Prostate gland (tissue), 2 donors: ENCODE data around the gene USP10.
A peak's percentile ranks its signal among the peaks of the same experiment; 100 is the strongest.

Experiments used
- POLR2A ChIP-seq: fragments of 450-650 bp; IDR thresholded peaks from one replicate; pipeline ENCODE4 v1.6.1; 2016; ENCODE audit warnings: antibody characterized with exemption, mild to moderate bottlenecking
- POLR2AphosphoS5 ChIP-seq: sonication (generic); formaldehyde crosslinking; IDR thresholded peaks from one replicate; pipeline ENCODE4 v1.6.1; 2017; ENCODE audit warnings: antibody characterized with exemption
- TF ChIP-seq, protein P1 (sequence below), 4 experiments: fragments of 200-600 bp in 2 of 4; fragments of 450-650 bp in 2 of 4; sonication (generic) in 2 of 4; IDR thresholded peaks; 1 replicate in 3 of 4; 2 replicates in 1 of 4; pipeline ENCODE4 v1.5.1; 2016 to 2019; ENCODE audit warnings: antibody characterized with exemption in 4 of 4, mild to moderate bottlenecking in 2 of 4, moderate library complexity in 2 of 4

DNA sequence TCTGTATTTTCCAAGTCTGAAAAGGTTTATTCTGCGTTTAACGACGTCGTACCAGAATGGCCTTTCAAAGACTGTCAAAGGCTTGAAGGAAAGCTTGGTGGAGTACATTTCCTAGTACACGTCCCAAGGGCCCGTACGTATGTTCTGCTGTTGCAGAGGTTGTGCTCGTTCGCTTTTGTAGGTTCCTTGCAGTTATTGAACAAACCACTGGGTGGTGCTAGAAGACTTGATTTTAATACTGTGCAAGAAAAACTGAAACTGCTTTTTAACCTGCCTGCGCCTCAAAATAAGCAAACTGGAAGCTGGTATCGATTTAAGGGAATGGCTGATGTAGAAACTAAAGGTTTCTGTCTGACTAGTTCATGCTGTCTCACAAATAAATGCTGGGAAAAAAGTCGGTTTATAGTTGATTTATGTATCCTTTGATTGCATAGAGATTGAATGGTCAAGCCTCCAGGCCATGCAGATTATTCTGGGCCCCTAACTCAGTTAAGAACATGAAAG lies 54.6 kb downstream of the USP10 start:
- TF ChIP-seq, protein P1, sequence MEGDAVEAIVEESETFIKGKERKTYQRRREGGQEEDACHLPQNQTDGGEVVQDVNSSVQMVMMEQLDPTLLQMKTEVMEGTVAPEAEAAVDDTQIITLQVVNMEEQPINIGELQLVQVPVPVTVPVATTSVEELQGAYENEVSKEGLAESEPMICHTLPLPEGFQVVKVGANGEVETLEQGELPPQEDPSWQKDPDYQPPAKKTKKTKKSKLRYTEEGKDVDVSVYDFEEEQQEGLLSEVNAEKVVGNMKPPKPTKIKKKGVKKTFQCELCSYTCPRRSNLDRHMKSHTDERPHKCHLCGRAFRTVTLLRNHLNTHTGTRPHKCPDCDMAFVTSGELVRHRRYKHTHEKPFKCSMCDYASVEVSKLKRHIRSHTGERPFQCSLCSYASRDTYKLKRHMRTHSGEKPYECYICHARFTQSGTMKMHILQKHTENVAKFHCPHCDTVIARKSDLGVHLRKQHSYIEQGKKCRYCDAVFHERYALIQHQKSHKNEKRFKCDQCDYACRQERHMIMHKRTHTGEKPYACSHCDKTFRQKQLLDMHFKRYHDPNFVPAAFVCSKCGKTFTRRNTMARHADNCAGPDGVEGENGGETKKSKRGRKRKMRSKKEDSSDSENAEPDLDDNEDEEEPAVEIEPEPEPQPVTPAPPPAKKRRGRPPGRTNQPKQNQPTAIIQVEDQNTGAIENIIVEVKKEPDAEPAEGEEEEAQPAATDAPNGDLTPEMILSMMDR (IDR thresholded peaks at IDR 0.05): peak; percentile 33 to 93 (median 90)
- TF ChIP-seq POLR2A (no peak), POLR2AphosphoS5 (peak; percentile 62)
